Epithelial cell of proximal tubule (primary cell): ENCODE data around the gene ASTN2. TPM values are rescaled to one million over a fixed set of nuclear protein-coding genes. Genes with fewer than 3 reads are reported as not detected.

ENCODE experiments used
- DNase-seq: peaks from one replicate; pipeline ENCODE4 v3.0.0-alpha.2; 2011; ENCODE audit warnings: low read depth
- H3K4me3 ChIP-seq: 2 replicates; pipeline ENCODE4 v1.5.1; 2011; ENCODE audit warnings: low read depth, mild to moderate bottlenecking, low read length
- CTCF ChIP-seq: conservative IDR thresholded peaks from 2 replicates; pipeline ENCODE4 v1.5.1; 2012; ENCODE audit warnings: low read depth, mild to moderate bottlenecking, low read length
- total RNA-seq: library from RNA; depleted of rRNA; stranded (reverse); fragments of >200 nt; gene quantifications from 2 replicates; pipeline ENCODE4 v1.2.3, GENCODE V29; 2015

The ASTN2 gene
- total RNA-seq, 1 donor from 2014 or later: 4.4 TPM

- DNase-seq: peak; percentile 40
- no peak for TF ChIP-seq CTCF
- H3K4me3 ChIP-seq: no peak overlapping the region
These were observed 924.5 kb downstream of the ASTN2 start for GRCh38 chr9:116490321-116490720.

- DNase-seq: no peak
- no peak for TF ChIP-seq CTCF
- no peak overlapping the region for H3K4me3 ChIP-seq
These were observed 926.5 kb downstream of the ASTN2 start for GRCh38 chr9:116488373-116488772.

- TF ChIP-seq CTCF: no peak
- no peak for DNase-seq
- no peak overlapping the region for H3K4me3 ChIP-seq
These were observed 930.3 kb downstream of the ASTN2 start for GRCh38 chr9:116484492-116485061.

- TF ChIP-seq CTCF: no peak
- H3K4me3 ChIP-seq: no peak overlapping the region
- no peak for DNase-seq
These were observed 931.0 kb downstream of the ASTN2 start for GRCh38 chr9:116483622-116484491.

GRCh38 chr9:116482740-116483139 lies 932.1 kb downstream of the ASTN2 start:
- DNase-seq: no peak
- no peak overlapping the region for H3K4me3 ChIP-seq
- TF ChIP-seq CTCF: no peak

GRCh38 chr9:116480700-116481099 lies 934.2 kb downstream of the ASTN2 start:
- DNase-seq: no peak
- no peak for TF ChIP-seq CTCF
- no peak overlapping the region for H3K4me3 ChIP-seq
